ENCODE measurements around the gene PIEZO1.

The PIEZO1 gene

DNA sequence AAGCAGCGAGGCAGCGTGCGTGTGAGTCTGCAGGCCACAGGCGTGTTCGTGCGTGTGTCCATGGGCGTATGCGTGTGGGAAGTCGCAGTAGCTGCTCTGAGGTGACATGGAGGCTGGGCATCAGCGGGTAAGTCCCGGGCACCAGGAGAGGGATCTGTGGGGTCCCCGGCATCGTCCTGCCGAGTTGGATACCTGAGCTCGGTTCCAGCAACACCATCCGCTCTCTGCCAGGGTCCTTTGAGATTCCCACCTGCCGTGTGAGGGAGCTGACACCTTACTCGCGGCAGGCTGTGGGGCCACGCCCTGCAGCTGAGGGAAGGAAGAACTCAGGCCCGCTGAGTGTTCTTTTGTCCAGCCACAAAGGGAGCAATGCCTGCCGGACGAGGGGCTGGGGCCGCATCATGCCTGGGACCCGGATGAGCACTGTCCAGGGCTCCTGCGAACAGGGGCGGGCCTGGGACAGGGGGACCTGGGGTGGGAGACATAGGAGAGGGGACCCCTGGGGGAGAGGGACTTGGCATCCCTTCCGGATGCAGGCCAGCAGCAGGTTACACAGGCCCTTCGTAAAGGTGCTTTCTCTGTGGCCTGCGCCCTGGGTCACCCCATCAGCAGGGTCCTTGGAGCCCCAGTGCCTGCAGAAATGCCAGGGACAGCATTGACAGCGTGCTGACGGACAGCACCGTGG, 93.7 kb downstream of the PIEZO1 start:
- no peak for DNase-seq (ENCODE audit: low spot score)

- no peak for DNase-seq (ENCODE audit: low spot score)
These were observed 94.5 kb downstream of the PIEZO1 start for GRCh38 chr16:88690341-88691128.

GRCh38 chr16:88688013-88688778, 96.8 kb downstream of the PIEZO1 start:
- peak; percentile 79 for DNase-seq (ENCODE audit: low spot score)

DNA sequence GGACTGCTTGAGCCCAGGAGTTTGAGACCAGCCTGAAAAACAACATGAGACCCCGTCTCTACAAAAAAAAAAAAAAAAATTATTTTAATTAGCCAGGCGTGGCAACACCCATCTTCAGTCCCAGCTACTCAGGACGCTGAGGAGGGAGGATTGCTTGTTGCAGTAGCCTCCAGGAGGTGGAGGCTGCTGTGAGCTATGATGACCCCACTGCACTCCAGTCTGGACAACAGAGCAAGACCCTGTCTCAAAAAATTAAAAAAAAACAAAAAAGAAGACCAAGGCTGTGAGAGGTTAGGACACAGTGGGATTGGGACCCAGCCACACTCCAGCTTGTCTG, 97.4 kb downstream of the PIEZO1 start:
- DNase-seq (ENCODE audit: low spot score): no peak

DNA sequence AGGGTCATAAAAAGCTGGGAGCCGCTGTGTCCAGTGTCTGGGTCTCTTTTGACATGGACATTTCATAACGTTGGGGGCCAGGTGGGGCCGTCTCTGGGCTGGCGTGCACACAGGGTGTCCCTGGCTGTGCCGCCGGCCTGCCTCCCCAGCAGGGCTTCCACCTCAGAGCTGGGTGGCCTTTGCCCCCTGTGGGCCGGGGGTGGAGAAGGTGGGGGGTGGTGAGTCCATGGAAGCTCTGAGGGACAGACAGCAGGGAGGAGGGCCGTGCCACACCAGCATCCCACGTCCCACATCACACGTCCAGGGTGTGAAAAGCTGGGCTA, 97.8 kb downstream of the PIEZO1 start:
- no peak for DNase-seq (ENCODE audit: low spot score)

- DNase-seq (ENCODE audit: low spot score): peak; percentile 68
These were observed 98.4 kb downstream of the PIEZO1 start, which contains the start of gene SNAI3 for GRCh38 chr16:88686439-88687253. SNAI3 (minus strand) TSS chr16:88686507; CDS start chr16:88686406, 101 bp downstream.

GRCh38 chr16:88686062-88686438, 99.0 kb downstream of the PIEZO1 start:
- DNase-seq (ENCODE audit: low spot score): no peak

DNA sequence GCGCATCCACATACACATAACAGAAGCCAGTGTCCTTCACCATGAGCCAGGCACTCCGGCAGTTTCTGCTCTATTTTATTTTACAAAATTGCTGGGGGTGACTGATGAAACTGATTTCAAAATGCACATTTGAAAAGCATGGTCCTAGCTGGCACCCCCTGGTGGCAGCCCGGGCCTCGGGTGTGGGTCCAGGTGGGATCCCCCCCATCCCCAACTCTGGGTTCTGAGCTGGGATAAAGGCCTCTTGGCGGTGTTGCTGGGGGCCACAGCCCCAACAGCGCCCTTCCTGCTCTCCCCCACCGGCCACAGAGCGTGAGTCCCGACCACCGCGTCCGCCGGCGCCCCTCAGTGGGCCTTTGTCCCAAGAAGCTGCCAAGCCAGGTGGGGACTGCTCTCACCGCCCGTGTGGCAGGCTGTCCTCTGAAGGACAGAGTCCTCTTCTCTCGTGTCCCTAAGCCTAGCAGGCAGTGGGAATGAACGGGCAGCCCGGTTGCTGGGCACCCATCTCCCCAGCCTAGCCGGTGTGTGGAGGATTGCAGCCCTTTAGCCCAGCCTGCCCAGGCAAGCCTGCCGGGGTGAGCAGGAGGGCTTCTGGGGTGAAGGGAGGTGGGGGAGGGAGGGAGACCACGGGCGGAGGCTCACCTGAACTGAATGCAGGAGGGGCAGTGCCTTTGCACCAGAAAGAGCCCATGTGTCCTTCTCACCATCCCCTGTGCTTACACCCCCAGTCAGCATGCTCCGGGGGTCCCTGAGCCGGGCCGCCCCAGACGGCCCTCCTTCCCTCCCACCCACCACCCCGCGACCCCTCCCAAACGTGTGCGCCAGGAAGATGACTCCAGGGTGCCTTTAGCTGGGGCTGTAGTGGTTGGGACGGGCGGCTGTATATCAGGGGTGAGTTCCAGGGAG, 99.6 kb downstream of the PIEZO1 start:
- DNase-seq (ENCODE audit: low spot score): no peak

DNA sequence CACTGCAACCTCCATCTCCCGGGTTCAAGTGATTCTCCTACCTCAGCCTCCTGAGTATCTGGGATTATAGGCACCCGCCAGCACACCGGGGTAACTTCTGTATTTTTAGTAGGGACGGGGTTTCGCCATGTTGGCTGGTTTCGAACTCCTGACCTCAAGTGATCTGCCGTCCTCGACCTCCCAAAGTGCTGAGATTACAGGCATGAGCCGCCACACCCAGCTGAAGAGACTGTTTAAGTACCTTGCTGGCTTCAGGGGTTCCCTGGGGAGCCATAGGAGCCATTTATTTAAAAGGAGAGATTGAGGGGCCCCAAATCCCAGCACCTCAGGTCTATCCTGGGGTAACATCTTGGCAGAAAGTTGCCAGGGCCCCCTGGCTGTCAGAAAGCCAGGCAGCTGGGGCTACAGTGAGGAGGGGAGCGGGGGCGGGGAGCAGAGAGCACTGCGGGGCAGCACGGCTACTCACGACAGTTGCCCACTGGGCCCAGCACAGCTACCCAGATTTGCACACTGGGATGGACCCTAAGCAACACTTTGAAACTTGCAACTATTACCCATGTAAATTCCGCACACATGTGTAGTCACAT, 100.4 kb downstream of the PIEZO1 start:
- no peak for DNase-seq (ENCODE audit: low spot score)

DNA sequence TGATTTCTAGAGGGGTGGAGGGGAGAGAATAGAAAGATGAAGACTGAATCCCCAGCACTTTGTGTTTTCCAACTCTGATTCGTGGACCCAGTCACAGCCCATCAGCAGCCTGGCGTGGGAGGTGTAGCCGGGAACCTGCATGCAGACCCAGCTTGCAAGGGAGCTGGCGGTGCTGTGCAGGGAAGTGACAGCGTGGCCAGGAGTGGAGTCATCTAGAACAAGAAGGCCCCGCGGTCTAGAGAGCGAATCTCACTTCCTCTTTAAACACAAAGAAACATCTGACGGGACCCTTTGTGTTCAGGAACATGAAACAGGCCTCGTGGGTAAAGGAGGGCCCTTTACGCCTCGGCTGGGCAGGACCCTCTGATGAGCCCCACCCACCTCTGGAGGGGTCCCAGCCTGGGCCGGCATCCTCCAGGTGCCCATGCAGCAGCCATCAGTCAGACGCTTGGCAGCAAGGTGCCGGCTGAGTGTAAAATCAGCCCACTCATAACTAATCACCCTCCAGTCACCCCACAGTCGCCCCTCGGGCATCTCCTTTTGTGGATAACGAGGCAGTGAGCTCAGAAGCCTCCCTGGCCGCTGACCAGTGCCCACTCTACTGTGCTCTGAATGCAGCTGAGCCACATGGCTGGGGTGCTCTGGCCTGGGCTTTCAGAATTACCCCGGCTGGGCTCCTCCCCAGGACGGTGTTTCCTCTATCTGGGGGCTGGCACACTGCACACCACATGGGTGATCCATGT, 103.1 kb downstream of the PIEZO1 start:
- no peak for DNase-seq (ENCODE audit: low spot score)

DNA sequence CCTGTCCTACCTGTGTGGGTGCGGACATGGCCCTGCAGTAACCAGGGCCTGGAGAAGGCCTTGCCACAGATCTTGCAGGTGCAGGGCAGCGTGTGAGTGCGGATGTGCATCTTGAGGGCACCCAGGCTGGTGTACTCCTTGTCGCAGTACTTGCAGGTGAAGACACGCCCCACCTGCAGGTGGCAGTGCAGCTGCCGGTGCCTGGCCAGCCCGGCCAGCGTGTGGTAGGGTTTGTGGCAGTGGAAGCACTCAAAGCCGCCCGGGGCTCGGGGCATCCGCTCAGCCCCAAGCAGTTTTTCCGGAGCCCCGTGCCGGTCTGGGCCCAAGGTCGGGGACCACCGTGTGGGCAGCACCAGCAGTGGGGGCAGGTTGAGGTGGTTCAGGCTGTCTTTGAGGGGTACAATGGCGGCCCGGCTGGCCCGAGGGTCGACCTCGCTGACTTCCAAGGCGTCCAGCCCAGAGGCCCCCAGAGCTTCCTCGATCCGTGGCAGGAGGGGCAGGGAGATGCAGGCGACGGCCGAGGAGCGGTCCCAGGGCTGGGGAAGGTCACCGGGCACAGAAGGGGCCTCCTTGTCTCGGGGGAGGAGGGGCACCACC, 103.8 kb downstream of the PIEZO1 start:
- DNase-seq (ENCODE audit: low spot score): no peak

DNA sequence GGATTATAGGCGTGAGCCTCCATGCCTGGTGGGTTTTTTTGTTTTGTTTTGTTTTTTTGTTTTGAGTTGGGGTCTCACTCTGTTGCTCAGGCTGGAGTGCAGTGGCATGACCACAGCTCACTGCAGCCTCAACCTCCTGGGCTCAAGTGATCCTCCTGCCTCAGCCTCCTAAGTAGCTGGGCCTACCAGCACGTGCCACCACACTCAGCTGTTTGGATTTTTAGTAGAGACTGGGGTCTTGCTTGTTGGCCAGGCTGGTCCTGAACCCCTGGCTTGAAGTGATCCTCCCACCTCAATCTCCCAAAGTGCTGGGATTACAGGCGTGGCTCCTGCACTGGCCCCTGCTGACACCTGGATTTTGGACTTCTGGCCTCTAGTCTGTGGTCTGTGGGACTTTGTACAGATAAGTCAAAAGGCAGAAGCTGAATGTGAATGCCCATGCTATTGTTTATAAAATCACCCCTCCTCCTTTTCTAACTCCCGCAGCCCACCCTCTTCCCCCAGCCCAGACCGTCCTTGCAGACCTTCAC, 104.4 kb downstream of the PIEZO1 start:
- DNase-seq (ENCODE audit: low spot score): no peak

DNA sequence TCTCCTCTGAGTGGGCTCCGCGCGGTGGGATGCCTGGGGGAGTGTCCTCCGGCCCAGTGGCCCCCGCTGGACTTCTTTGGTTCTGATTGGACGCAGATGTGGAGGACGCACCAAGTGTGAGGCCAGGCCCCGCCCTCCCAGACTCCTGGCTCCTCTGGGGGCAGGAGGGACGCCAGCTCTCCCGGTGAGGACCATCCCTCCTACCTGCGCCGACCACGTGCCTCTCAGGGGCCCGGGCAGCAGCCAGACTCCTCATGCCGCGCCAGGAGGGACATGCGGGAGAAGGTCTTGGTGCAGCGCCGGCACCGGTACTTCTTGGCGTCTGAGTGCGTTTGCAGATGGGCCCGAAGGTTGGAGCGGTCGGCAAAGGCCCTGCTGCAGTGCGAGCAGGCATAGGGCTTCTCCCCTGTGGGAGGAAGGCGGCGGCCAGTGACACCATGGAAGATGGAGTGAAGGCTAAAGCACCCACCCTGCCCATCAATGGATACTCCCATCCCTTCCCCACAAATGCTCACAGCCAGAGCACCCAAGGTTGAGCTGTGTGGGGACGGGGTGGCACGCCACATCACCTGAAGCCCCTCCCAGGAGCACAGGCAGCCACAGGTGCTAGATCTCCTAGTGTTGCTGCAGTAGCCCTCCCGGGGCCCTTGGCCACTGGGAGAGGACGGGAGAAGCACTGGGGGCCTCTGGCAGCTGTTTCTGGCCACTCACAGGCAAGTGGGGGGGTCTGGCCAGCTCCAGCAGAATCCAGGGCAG, 106.6 kb downstream of the PIEZO1 start:
- no peak for DNase-seq (ENCODE audit: low spot score)

GRCh38 chr16:88677721-88678120, 107.3 kb downstream of the PIEZO1 start:
- no peak for DNase-seq (ENCODE audit: low spot score)

DNA sequence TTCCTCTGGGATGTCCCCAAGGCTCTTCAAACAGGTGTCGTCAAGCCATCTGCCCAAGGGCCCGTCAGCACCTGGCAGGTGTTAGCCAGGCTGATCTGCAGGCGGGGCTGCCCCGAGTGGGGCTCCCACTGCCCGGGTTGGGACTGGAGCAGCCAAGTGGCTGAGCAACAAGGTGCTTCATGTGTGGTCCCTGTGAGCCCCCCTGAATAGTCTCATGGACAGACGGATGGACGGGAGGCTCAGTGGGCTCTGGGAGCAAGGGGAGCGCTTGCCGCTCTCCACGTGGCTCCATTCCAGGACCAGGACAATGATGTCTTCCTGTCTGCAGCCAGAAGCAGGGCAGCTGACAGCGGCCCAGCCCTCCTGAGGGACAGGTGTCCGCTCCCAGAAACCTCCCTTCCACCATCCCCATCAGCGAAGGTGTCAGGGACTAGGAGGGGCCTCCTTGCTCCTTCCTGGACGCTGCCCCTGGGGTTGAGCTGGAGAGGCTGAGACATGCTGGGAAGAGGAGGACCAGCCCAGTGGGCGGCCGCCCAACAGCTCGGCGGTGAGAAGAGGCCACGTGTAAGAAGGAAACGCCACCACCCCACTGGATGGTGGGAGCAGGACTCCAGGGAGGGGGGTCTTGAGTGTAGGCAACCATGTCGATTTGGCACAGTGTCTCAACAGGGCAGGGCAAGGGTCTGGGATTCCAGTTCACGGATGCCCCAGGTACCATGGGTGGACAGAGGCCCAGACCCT, 108.3 kb downstream of the PIEZO1 start:
- no peak for DNase-seq (ENCODE audit: low spot score)

DNA sequence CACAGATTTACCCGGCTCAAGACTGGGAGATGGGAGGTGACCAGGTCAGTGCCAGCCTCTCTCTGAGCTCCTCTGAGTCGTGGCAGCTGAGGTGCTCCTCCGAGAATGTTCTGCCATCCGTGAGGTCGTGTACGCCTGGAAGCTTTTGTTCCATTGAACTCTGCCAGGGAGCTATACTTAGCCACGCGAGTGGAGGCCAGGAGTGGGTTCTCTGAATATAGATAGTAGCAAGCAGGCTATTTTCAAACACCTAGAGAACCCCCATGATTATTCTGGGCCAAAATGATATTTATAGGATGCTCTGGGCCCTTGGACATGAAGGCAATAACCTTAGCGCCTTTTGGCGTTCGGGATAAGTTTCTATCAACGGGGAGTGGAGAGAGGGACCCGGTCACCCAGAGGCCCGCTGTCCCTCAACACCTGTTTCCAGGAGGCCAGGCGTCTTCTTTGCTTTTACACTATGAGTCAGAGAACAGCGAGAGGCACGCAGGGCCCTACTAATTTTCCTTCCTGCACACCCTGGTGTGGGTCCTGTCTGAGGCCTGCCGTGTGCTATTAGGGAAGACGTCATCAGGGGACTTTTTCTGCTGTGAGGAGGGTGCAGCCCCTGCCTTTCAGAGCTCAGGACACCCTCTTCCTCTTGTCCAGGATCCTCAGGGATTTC, 111.2 kb downstream of the PIEZO1 start:
- DNase-seq (ENCODE audit: low spot score): no peak

- no peak for DNase-seq (ENCODE audit: low spot score)
These were observed 112.2 kb downstream of the PIEZO1 start for GRCh38 chr16:88672776-88673175.
